Measurements from ENCODE around the gene FOXK2. TPM values are rescaled to one million over a fixed set of nuclear protein-coding genes. Genes with fewer than 3 reads are reported as not detected.
A peak's percentile ranks its signal among the peaks of the same experiment; 100 is the strongest.
"Not testable (repeated sequence)": the region's sequence is repeated elsewhere in the genome, so short reads cannot be mapped to it uniquely, and the experiment has no call there.

Gene FOXK2
- total RNA-seq, 1 donor from 2014 or later: 60.4 TPM

GRCh38 chr17:82582213-82582612 lies 62.7 kb downstream of the FOXK2 start:
- ChIA-PET CTCF (no interaction called here), POLR2A (no interaction called here)
- Mint-ChIP-seq H3K36me3 (ENCODE audit: low read depth) (peaks cover 54% of the 10 kb centered on the region), H3K27me3 (no peaks in the 10 kb centered on the region), H3K4me3 (no peak overlapping the region), H3K4me1 (peaks cover 11% of the 10 kb centered on the region), H3K27ac (no peak overlapping the region), H3K9me3 (no peaks in the 10 kb centered on the region)
- TF ChIP-seq CTCF (IDR thresholded peaks at IDR 0.05): no peak
- DNase-seq (no peak), ATAC-seq (ENCODE audit: low read depth) (no peak)
- intact Hi-C loops (cut with micrococcal nuclease): no loop called here

GRCh38 chr17:82582709-82583108 lies 63.2 kb downstream of the FOXK2 start:
- TF ChIP-seq CTCF (IDR thresholded peaks at IDR 0.05): no peak
- no peaks in the 10 kb centered on the region for H3K27me3 Mint-ChIP-seq
- peaks cover 56% of the 10 kb centered on the region for H3K36me3 Mint-ChIP-seq (ENCODE audit: low read depth)
- DNase-seq (no peak), ATAC-seq (ENCODE audit: low read depth) (no peak)
- ChIA-PET CTCF (no interaction called here), POLR2A (no interaction called here)
- intact Hi-C loops (cut with micrococcal nuclease): no loop called here
- no peak overlapping the region for H3K4me3 Mint-ChIP-seq
- H3K9me3 Mint-ChIP-seq: no peaks in the 10 kb centered on the region
- H3K27ac Mint-ChIP-seq: no peak overlapping the region
- peaks cover 15% of the 10 kb centered on the region for H3K4me1 Mint-ChIP-seq

- peaks cover 55% of the 10 kb centered on the region for H3K36me3 Mint-ChIP-seq (ENCODE audit: low read depth)
- no peak for ATAC-seq (ENCODE audit: low read depth)
- no peak overlapping the region for H3K27ac Mint-ChIP-seq
- POLR2A ChIA-PET: no interaction called here
- no peak for DNase-seq
- H3K27me3 Mint-ChIP-seq: no peaks in the 10 kb centered on the region
- no peak for TF ChIP-seq CTCF (IDR thresholded peaks at IDR 0.05)
- peaks cover 18% of the 10 kb centered on the region for H3K4me1 Mint-ChIP-seq
- intact Hi-C loops (cut with micrococcal nuclease): no loop called here
- CTCF ChIA-PET: no interaction called here
- no peak overlapping the region for H3K4me3 Mint-ChIP-seq
- no peaks in the 10 kb centered on the region for H3K9me3 Mint-ChIP-seq
Observed at GRCh38 chr17:82583720-82584234, 64.2 kb downstream of the FOXK2 start.

- ATAC-seq (ENCODE audit: low read depth); intact Hi-C loops (cut with micrococcal nuclease); H3K9me3 Mint-ChIP-seq; H3K27ac Mint-ChIP-seq; DNase-seq; CTCF ChIA-PET; H3K27me3 Mint-ChIP-seq; H3K4me3 Mint-ChIP-seq; POLR2A ChIA-PET: not testable (repeated sequence)
- Mint-ChIP-seq H3K4me1 (peaks cover 18% of the 10 kb centered on the region), H3K36me3 (ENCODE audit: low read depth) (peaks cover 50% of the 10 kb centered on the region)
Observed at GRCh38 chr17:82585935-82586575, 66.5 kb downstream of the FOXK2 start.

DNA sequence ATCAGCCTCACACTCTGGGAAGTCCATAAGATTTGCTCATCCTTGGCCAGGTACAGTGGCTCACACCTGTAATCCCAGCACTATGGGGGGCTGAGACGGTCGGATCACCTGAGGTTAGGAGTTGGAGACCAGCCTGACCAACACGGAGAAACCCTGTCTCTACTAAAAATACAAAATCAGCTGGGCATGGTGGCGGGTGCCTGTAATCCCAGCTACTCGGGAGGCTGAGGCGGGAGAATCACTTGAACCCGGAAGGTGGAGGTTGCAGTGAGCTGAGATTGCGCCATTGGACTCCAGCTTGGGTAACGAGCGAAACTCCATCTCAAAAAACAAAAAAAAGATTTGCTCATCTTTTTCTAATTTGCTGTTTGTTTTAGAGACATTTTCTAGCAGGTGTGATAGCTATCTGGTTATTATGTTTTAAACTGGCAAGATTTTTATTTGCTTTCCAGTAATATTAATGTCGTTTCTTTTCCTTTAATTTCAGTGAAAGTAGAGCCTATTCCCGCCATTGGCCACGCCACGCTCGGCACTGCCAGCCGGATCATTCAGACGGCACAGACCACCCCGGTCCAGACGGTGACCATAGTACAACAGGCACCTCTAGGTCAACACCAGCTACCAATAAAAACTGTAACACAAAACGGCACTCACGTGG lies 67.2 kb downstream of the FOXK2 start:
- H3K27me3 Mint-ChIP-seq: no peaks in the 10 kb centered on the region
- peaks cover 48% of the 10 kb centered on the region for H3K36me3 Mint-ChIP-seq (ENCODE audit: low read depth)
- no peak for TF ChIP-seq CTCF (IDR thresholded peaks at IDR 0.05)
- H3K4me3 Mint-ChIP-seq: peak overlapping the region; percentile 55
- intact Hi-C loops (cut with micrococcal nuclease): no loop called here
- peak overlapping the region; percentile 80 for H3K27ac Mint-ChIP-seq
- CTCF ChIA-PET: no interaction called here
- POLR2A ChIA-PET: no interaction called here
- peaks cover 20% of the 10 kb centered on the region for H3K4me1 Mint-ChIP-seq
- no peak for DNase-seq
- no peaks in the 10 kb centered on the region for H3K9me3 Mint-ChIP-seq
- ATAC-seq (ENCODE audit: low read depth): no peak

Measured in activated B cell treated with CpG ODN at 0.5 μM for 24 hours (primary cell).